SK-N-SH treated with all-trans-retinoic acid at 6 μM for 48 hours (cell line): ENCODE results near the gene PPRC1.

ENCODE experiments used
- ARNTL ChIP-seq: fragments of 450-650 bp; formaldehyde crosslinking; IDR thresholded peaks from 2 replicates; pipeline ENCODE4 v1.5.0; 2020; ENCODE audit warnings: low read depth, mild to moderate bottlenecking, moderate library complexity, borderline replicate concordance
- GLIS3 ChIP-seq: fragments of 250-450 bp; sonication (Bioruptor Pico); IDR thresholded peaks from 2 replicates; pipeline ENCODE4 v1.5.0; 2020; ENCODE audit warnings: mild to moderate bottlenecking, moderate library complexity
- ZFP30 ChIP-seq: fragments of 450-650 bp; formaldehyde crosslinking; IDR thresholded peaks from 2 replicates; pipeline ENCODE4 v1.5.0; 2022; ENCODE audit warnings: mild to moderate bottlenecking, moderate library complexity
- ZNF8 ChIP-seq: fragments of 450-650 bp; formaldehyde crosslinking; IDR thresholded peaks from 2 replicates; pipeline ENCODE4 v1.5.0; 2020; ENCODE audit warnings: mild to moderate bottlenecking, moderate library complexity

- TF ChIP-seq GLIS3 (CRISPR knock-in tag) (no peak), ZFP30 (CRISPR knock-in tag) (no peak), ZNF8 (no peak), ARNTL (no peak)
Measured at GRCh38 chr10:102198027-102198426, 65.2 kb downstream of the PPRC1 start.
